Measurements from ENCODE around the gene ERICH6.

ERICH6 gene

GRCh38 chr3:150741497-150742140 is 37.9 kb upstream of the ERICH6 start:
- peaks cover 68% of the 10 kb centered on the region for H3K4me1 Mint-ChIP-seq
- ATAC-seq (replicated peaks; ENCODE audit: extremely low read depth, poor library complexity, severe bottlenecking) (no peak), DNase-seq (ENCODE audit: low spot score in 2 of 2) (no peak)
- no peaks in the 10 kb centered on the region for H3K9me3 Mint-ChIP-seq
- no peak overlapping the region for H3K4me3 Mint-ChIP-seq
- peaks cover 15% of the 10 kb centered on the region for H3K36me3 Mint-ChIP-seq (ENCODE audit: insufficient read depth)
- H3K27ac Mint-ChIP-seq (ENCODE audit: low read depth) = no peak overlapping the region
- no peaks in the 10 kb centered on the region for H3K27me3 Mint-ChIP-seq

GRCh38 chr3:150740733-150741496 is 37.2 kb upstream of the ERICH6 start:
- ATAC-seq (replicated peaks; ENCODE audit: extremely low read depth, poor library complexity, severe bottlenecking) (no peak), DNase-seq (ENCODE audit: low spot score in 2 of 2) (no peak)
- Mint-ChIP-seq H3K4me3 (no peak overlapping the region), H3K4me1 (peaks cover 61% of the 10 kb centered on the region), H3K9me3 (no peaks in the 10 kb centered on the region), H3K27me3 (no peaks in the 10 kb centered on the region), H3K36me3 (ENCODE audit: insufficient read depth) (peaks cover 17% of the 10 kb centered on the region), H3K27ac (ENCODE audit: low read depth) (no peak overlapping the region)

GRCh38 chr3:150739877-150740645 is 36.3 kb upstream of the ERICH6 start:
- Mint-ChIP-seq H3K36me3 (ENCODE audit: insufficient read depth) (peaks cover 18% of the 10 kb centered on the region), H3K4me1 (peaks cover 53% of the 10 kb centered on the region), H3K4me3 (no peak overlapping the region), H3K9me3 (no peaks in the 10 kb centered on the region), H3K27ac (ENCODE audit: low read depth) (peak overlapping the region; percentile 69), H3K27me3 (no peaks in the 10 kb centered on the region)
- no peak for DNase-seq (ENCODE audit: low spot score in 2 of 2)
- ATAC-seq (replicated peaks; ENCODE audit: extremely low read depth, poor library complexity, severe bottlenecking) = no peak

DNA sequence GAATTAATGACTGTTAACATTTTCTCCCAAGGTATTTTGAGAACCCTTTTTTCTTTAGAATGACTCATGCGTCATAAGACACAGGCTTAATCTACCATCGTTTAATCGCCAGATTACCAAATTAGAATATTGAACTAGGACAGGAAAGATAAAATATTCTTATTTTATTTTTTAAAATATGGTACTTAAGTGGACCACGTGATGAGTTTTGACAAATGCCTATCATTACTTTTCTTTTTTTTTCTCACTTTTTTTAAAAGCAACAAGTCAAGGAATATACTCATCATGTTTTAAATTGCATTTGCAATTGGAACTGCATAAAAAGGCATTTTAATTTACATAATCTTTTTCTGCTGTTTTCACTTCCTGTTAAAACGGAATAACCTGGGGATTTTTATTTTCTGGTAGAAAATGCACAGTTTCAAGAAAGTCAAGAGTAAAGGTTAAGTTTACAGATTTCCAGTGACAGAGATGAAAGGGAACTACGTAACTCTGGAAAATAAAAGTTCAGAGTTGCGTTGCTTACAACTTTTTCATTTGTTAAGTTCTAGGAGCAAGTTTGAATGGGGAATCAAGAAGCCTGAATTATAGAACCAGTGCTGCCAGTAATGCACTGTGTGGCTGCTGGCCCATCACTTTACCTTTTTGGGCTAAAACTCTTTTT is 35.6 kb upstream of the ERICH6 start:
- H3K4me1 Mint-ChIP-seq = peaks cover 46% of the 10 kb centered on the region
- H3K4me3 Mint-ChIP-seq = no peak overlapping the region
- H3K9me3 Mint-ChIP-seq = no peaks in the 10 kb centered on the region
- DNase-seq (ENCODE audit: low spot score in 2 of 2) (no peak), ATAC-seq (replicated peaks; ENCODE audit: extremely low read depth, poor library complexity, severe bottlenecking) (no peak)
- peaks cover 19% of the 10 kb centered on the region for H3K36me3 Mint-ChIP-seq (ENCODE audit: insufficient read depth)
- H3K27ac Mint-ChIP-seq (ENCODE audit: low read depth) = peak overlapping the region; percentile 69
- H3K27me3 Mint-ChIP-seq = no peaks in the 10 kb centered on the region

GRCh38 chr3:150738688-150739087 is 35.0 kb upstream of the ERICH6 start:
- H3K4me3 Mint-ChIP-seq = no peak overlapping the region
- no peak overlapping the region for H3K27ac Mint-ChIP-seq (ENCODE audit: low read depth)
- peaks cover 41% of the 10 kb centered on the region for H3K4me1 Mint-ChIP-seq
- H3K36me3 Mint-ChIP-seq (ENCODE audit: insufficient read depth) = peaks cover 19% of the 10 kb centered on the region
- H3K27me3 Mint-ChIP-seq = no peaks in the 10 kb centered on the region
- ATAC-seq (replicated peaks; ENCODE audit: extremely low read depth, poor library complexity, severe bottlenecking) = no peak
- DNase-seq (ENCODE audit: low spot score in 2 of 2) = no peak
- H3K9me3 Mint-ChIP-seq = no peaks in the 10 kb centered on the region

DNA sequence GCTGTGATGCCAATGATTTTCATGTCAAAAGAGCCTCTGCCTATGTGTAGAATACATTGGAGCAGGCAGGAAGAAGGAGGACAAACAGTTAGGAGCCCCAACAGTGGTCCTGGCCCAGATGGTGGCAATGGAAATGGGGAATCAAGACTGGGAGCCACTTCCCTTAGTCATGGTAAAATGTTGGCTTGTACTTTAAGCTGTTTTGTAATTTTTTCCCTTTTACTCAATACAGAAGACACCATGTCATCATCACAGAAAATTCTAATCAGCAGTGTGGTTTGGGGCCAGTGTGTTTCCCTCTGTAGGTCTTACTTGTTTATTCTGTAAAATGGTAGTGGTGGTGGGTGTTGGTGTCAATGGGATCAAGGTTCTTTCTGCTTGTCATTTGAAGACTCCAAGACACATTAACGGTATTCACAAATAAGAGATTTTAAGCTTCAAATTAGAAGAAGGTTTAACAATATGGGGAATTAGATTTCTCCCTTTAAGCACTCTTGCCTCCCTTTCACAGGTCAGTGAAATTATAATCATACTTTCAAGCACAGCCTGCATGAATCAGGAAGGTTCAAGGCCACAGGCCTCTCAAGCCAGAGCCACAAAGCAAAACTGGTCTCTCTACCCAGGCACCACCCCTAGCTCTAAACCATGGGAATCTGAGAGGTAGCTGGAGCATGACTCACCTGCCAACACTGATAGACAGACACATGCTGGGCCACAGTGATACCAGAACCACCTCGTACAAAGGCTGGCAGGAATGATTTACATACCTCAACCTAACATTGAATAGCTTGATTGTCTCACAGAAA is 34.4 kb upstream of the ERICH6 start:
- peaks cover 35% of the 10 kb centered on the region for H3K4me1 Mint-ChIP-seq
- H3K27me3 Mint-ChIP-seq = no peaks in the 10 kb centered on the region
- peaks cover 19% of the 10 kb centered on the region for H3K36me3 Mint-ChIP-seq (ENCODE audit: insufficient read depth)
- no peaks in the 10 kb centered on the region for H3K9me3 Mint-ChIP-seq
- no peak for ATAC-seq (replicated peaks; ENCODE audit: extremely low read depth, poor library complexity, severe bottlenecking)
- no peak for DNase-seq (ENCODE audit: low spot score in 2 of 2)
- no peak overlapping the region for H3K27ac Mint-ChIP-seq (ENCODE audit: low read depth)
- H3K4me3 Mint-ChIP-seq = no peak overlapping the region

DNA sequence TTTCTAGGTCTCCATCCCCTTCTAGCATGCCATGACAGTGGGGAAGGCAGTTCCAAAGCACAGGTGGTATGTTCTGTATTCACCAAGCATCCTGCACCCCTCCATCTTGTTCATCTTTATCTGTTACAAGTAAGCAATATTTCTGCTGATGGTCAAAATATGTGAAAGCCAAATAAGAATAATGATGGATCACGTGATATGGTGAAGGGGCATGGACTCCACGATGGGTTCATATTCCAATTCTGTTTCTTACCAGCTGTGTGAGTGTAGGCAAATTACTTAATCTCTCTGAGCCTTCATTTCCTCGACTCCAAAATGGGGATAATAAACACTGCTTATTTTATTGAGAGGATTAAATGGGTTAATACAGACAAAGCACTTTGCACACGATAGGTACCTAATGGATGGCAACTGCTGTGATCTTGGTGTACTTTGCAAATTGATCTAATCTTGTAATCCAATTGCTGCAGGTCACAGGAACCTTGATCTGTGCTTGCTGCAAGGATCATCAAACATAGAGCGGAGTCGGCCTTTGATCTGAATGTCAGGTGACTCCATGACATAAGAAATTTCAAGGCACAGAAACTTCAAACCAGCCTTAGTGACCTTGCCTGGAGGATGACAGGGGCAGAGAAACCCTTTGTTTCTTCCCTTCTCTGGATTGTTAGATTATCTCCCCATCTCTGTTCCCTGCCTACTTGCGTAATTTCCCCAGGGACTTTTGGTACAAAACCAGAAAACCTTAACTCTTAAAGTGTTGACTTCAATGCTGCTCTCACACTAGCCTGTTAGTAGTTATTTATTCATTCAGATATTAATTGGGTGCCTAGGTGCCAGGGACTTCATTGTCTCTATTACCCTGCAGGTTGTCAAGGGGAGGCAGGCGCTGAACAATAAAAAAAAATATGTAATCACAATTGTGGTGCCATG is 33.4 kb upstream of the ERICH6 start:
- DNase-seq (ENCODE audit: low spot score in 2 of 2) (no peak), ATAC-seq (replicated peaks; ENCODE audit: extremely low read depth, poor library complexity, severe bottlenecking) (no peak)
- Mint-ChIP-seq H3K27ac (ENCODE audit: low read depth) (no peak overlapping the region), H3K9me3 (no peaks in the 10 kb centered on the region), H3K36me3 (ENCODE audit: insufficient read depth) (peaks cover 15% of the 10 kb centered on the region), H3K27me3 (no peaks in the 10 kb centered on the region), H3K4me1 (peaks cover 26% of the 10 kb centered on the region), H3K4me3 (no peak overlapping the region)

DNA sequence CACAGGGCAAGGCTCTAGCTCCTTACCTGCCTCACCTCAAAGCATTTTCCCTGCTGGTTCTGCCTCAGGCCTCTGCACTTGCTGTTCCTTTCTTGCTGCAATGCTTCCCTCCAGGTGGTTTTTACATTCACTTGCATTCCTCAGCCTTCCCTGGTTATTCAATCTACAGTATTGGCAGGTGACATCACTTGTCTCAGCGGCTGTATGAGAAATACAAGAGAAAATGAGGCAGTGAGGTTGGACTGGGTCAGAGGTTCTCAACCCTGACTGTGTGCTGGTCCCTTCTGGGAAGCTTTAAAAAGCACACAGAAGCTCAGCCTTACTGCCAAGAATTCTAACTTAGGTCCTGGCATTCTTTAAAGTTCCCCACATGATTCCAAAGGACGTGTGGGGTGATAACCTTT is 32.6 kb upstream of the ERICH6 start:
- no peaks in the 10 kb centered on the region for H3K9me3 Mint-ChIP-seq
- DNase-seq (ENCODE audit: low spot score in 2 of 2) (no peak), ATAC-seq (replicated peaks; ENCODE audit: extremely low read depth, poor library complexity, severe bottlenecking) (no peak)
- H3K27ac Mint-ChIP-seq (ENCODE audit: low read depth) = no peak overlapping the region
- no peak overlapping the region for H3K4me3 Mint-ChIP-seq
- H3K27me3 Mint-ChIP-seq = no peaks in the 10 kb centered on the region
- H3K4me1 Mint-ChIP-seq = peaks cover 20% of the 10 kb centered on the region
- H3K36me3 Mint-ChIP-seq (ENCODE audit: insufficient read depth) = peaks cover 12% of the 10 kb centered on the region

DNA sequence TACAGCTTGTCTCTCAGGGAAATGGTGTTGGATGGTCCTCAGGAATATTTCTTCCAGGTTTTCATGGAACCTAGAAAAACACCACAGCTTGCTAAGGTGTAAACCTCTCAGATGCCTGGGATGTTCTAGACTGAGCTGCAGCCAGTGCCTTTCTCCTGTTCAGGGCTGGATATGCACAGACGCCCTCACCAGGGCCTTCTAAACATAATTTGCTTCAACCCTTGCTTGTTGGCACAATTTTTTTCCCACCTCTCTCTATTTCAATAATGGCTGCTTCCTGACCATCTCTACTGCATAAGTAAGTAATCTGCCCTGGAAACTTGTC is 31.0 kb upstream of the ERICH6 start:
- H3K27ac Mint-ChIP-seq (ENCODE audit: low read depth) = no peak overlapping the region
- H3K4me1 Mint-ChIP-seq = peaks cover 5% of the 10 kb centered on the region
- DNase-seq (ENCODE audit: low spot score in 2 of 2) (no peak), ATAC-seq (replicated peaks; ENCODE audit: extremely low read depth, poor library complexity, severe bottlenecking) (no peak)
- H3K27me3 Mint-ChIP-seq = no peaks in the 10 kb centered on the region
- peaks cover 7% of the 10 kb centered on the region for H3K36me3 Mint-ChIP-seq (ENCODE audit: insufficient read depth)
- H3K9me3 Mint-ChIP-seq = no peaks in the 10 kb centered on the region
- no peak overlapping the region for H3K4me3 Mint-ChIP-seq

- Mint-ChIP-seq H3K9me3 (no peaks in the 10 kb centered on the region), H3K27ac (ENCODE audit: low read depth) (no peak overlapping the region), H3K4me1 (no peaks in the 10 kb centered on the region), H3K27me3 (no peaks in the 10 kb centered on the region), H3K36me3 (ENCODE audit: insufficient read depth) (peaks cover 7% of the 10 kb centered on the region), H3K4me3 (no peak overlapping the region)
- DNase-seq (ENCODE audit: low spot score in 2 of 2) (no peak), ATAC-seq (replicated peaks; ENCODE audit: extremely low read depth, poor library complexity, severe bottlenecking) (no peak)
These were observed 30.4 kb upstream of the ERICH6 start for GRCh38 chr3:150733936-150734794.
